ENCODE results near the gene TMEM163.

Gene TMEM163

DNA sequence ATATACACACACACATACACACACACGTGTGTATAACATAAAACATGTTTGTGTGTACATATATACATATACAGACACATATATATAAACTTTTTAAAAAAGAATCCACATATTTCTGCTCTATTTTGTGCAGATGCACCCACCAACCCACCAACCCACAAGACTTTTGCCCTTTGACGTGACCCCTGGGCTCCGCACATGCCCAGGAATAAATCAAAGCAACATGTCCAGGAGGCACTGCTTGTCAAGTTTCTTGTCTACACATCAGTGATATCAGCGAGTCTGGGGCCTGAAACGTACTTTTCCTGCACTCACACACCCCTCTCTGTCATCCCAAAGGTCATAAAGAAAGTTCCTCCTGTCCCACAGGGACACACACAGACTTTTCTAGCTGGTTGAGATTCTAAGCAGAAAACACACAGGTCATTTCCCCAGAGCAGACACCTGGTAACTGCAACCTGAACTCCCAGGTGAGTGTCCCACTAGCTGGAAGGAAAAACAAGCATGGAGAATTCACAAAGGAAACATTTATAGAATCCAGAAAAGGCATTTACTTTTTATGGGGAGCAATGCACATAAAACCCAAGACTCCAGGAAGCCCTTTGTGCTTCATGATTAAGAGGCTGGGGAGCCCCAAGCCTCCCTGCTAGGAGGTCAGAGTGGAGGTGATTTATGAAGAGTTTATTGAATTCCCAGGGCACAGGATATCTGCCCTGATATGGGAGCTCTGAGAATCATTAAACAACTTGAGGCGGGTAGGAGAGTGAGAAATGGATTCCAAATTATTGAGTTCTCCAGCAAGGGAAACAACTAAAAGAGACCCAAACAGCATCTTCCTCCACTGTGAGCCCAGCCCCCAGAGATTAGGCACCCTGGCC, 253.3 kb downstream of the TMEM163 start:
- no peak overlapping the region for H3K9ac ChIP-seq (ENCODE audit: low read depth in 1 of 2, low read length in 2 of 2)
- no peak overlapping the region for H3K4me3 ChIP-seq (ENCODE audit: low read length in 2 of 2)
- H3K27me3 ChIP-seq (ENCODE audit: control insufficient read depth in 2 of 2, insufficient read depth in 2 of 2, low read length in 2 of 2) = no peaks in the 10 kb centered on the region
- H3K4me1 ChIP-seq (ENCODE audit: control insufficient read depth in 2 of 2, insufficient read depth in 2 of 2, low read length in 2 of 2) = no peaks in the 10 kb centered on the region
- no peaks in the 10 kb centered on the region for H3K36me3 ChIP-seq (ENCODE audit: control insufficient read depth in 2 of 2, insufficient read depth in 2 of 2, low read length in 2 of 2)
- no peak overlapping the region for H3K27ac ChIP-seq (ENCODE audit: low read depth in 2 of 2, low read length in 2 of 2)
- H3K9me3 ChIP-seq (ENCODE audit: control insufficient read depth in 2 of 2, low read length in 2 of 2) = no peaks in the 10 kb centered on the region

- Histone ChIP-seq H3K27me3 (ENCODE audit: control insufficient read depth in 2 of 2, insufficient read depth in 2 of 2, low read length in 2 of 2) (no peaks in the 10 kb centered on the region), H3K36me3 (ENCODE audit: control insufficient read depth in 2 of 2, insufficient read depth in 2 of 2, low read length in 2 of 2) (no peaks in the 10 kb centered on the region), H3K9me3 (ENCODE audit: control insufficient read depth in 2 of 2, low read length in 2 of 2) (no peaks in the 10 kb centered on the region), H3K4me1 (ENCODE audit: control insufficient read depth in 2 of 2, insufficient read depth in 2 of 2, low read length in 2 of 2) (no peaks in the 10 kb centered on the region), H3K4me3 (ENCODE audit: low read length in 2 of 2) (no peak overlapping the region), H3K9ac (ENCODE audit: low read depth in 1 of 2, low read length in 2 of 2) (no peak overlapping the region), H3K27ac (ENCODE audit: low read depth in 2 of 2, low read length in 2 of 2) (no peak overlapping the region)
These were observed 255.1 kb downstream of the TMEM163 start for GRCh38 chr2:134463699-134464022.

- Histone ChIP-seq H3K9me3 (ENCODE audit: control insufficient read depth in 2 of 2, low read length in 2 of 2) (no peaks in the 10 kb centered on the region), H3K27me3 (ENCODE audit: control insufficient read depth in 2 of 2, insufficient read depth in 2 of 2, low read length in 2 of 2) (no peaks in the 10 kb centered on the region), H3K9ac (ENCODE audit: low read depth in 1 of 2, low read length in 2 of 2) (no peak overlapping the region), H3K4me1 (ENCODE audit: control insufficient read depth in 2 of 2, insufficient read depth in 2 of 2, low read length in 2 of 2) (no peaks in the 10 kb centered on the region), H3K27ac (ENCODE audit: low read depth in 2 of 2, low read length in 2 of 2) (no peak overlapping the region), H3K4me3 (ENCODE audit: low read length in 2 of 2) (no peak overlapping the region), H3K36me3 (ENCODE audit: control insufficient read depth in 2 of 2, insufficient read depth in 2 of 2, low read length in 2 of 2) (no peaks in the 10 kb centered on the region)
These were observed 255.8 kb downstream of the TMEM163 start for GRCh38 chr2:134462791-134463698.

DNA sequence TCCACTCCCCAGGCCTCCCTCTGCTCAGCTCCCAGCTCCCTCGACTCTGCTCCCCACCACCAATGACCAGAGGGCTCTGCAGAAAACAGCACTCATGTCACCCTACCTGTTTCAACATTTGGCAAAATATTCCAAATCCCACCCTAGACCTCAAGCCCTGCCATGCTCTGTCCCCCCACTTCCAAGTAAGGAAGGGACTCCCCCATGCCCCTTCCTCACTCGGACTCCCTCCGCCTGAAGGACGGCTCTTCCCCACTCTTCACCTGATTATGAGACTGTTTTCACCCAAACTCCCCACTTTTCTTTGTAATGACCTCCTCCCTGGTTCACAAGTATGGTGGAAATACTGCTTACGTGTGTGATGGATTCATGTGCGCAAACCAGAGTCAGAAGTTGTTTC, 256.5 kb downstream of the TMEM163 start:
- H3K4me1 ChIP-seq (ENCODE audit: control insufficient read depth in 2 of 2, insufficient read depth in 2 of 2, low read length in 2 of 2) = no peaks in the 10 kb centered on the region
- H3K36me3 ChIP-seq (ENCODE audit: control insufficient read depth in 2 of 2, insufficient read depth in 2 of 2, low read length in 2 of 2) = no peaks in the 10 kb centered on the region
- H3K27me3 ChIP-seq (ENCODE audit: control insufficient read depth in 2 of 2, insufficient read depth in 2 of 2, low read length in 2 of 2) = no peaks in the 10 kb centered on the region
- H3K27ac ChIP-seq (ENCODE audit: low read depth in 2 of 2, low read length in 2 of 2) = no peak overlapping the region
- H3K9me3 ChIP-seq (ENCODE audit: control insufficient read depth in 2 of 2, low read length in 2 of 2) = no peaks in the 10 kb centered on the region
- no peak overlapping the region for H3K9ac ChIP-seq (ENCODE audit: low read depth in 1 of 2, low read length in 2 of 2)
- no peak overlapping the region for H3K4me3 ChIP-seq (ENCODE audit: low read length in 2 of 2)

- no peaks in the 10 kb centered on the region for H3K36me3 ChIP-seq (ENCODE audit: control insufficient read depth in 2 of 2, insufficient read depth in 2 of 2, low read length in 2 of 2)
- no peak overlapping the region for H3K9ac ChIP-seq (ENCODE audit: low read depth in 1 of 2, low read length in 2 of 2)
- H3K27ac ChIP-seq (ENCODE audit: low read depth in 2 of 2, low read length in 2 of 2) = no peak overlapping the region
- no peaks in the 10 kb centered on the region for H3K9me3 ChIP-seq (ENCODE audit: control insufficient read depth in 2 of 2, low read length in 2 of 2)
- no peaks in the 10 kb centered on the region for H3K4me1 ChIP-seq (ENCODE audit: control insufficient read depth in 2 of 2, insufficient read depth in 2 of 2, low read length in 2 of 2)
- no peak overlapping the region for H3K4me3 ChIP-seq (ENCODE audit: low read length in 2 of 2)
- no peaks in the 10 kb centered on the region for H3K27me3 ChIP-seq (ENCODE audit: control insufficient read depth in 2 of 2, insufficient read depth in 2 of 2, low read length in 2 of 2)
These were observed 257.3 kb downstream of the TMEM163 start for GRCh38 chr2:134461511-134461910.

- no peaks in the 10 kb centered on the region for H3K27me3 ChIP-seq (ENCODE audit: control insufficient read depth in 2 of 2, insufficient read depth in 2 of 2, low read length in 2 of 2)
- H3K36me3 ChIP-seq (ENCODE audit: control insufficient read depth in 2 of 2, insufficient read depth in 2 of 2, low read length in 2 of 2) = peaks cover 0 to under 1% of the 10 kb centered on the region in 2 donors
- H3K4me3 ChIP-seq (ENCODE audit: low read length in 2 of 2) = no peak overlapping the region
- no peaks in the 10 kb centered on the region for H3K9me3 ChIP-seq (ENCODE audit: control insufficient read depth in 2 of 2, low read length in 2 of 2)
- H3K9ac ChIP-seq (ENCODE audit: low read depth in 1 of 2, low read length in 2 of 2) = no peak overlapping the region
- no peak overlapping the region for H3K27ac ChIP-seq (ENCODE audit: low read depth in 2 of 2, low read length in 2 of 2)
- H3K4me1 ChIP-seq (ENCODE audit: control insufficient read depth in 2 of 2, insufficient read depth in 2 of 2, low read length in 2 of 2) = no peaks in the 10 kb centered on the region
These were observed 258.2 kb downstream of the TMEM163 start for GRCh38 chr2:134460583-134460998.

DNA sequence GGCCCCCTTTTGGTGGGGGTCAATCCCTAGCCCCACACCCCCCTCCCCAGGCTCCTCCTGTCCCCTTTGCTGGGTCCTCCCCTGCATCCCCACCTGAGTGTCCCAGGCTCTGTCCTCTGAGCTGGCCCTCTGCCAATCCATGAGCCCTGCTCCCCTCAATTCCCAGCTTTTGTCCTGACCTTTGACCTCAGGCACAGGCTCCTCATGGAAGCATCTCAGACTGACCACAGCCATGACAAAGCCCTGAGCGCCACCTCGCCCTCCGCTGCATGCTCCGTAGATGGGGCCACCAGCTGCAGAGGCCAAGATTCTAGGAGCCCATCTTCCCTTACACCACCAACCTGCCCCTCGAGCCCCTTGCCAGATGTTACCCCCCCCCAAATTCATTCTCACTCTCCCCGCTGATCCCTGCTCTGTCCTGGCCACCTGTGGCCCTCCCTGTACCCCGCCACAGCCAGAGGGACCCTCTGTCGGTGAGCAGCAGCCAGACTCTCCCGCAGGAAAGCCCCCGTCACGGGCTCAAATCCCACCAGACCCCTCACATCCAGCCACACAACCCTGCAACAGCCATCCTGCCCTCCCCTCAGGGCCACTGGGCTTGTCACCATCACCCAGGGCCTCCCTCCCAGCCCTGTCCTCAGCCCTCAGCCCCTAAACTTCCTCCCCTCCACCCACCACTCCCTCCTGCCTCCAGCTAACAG, 258.9 kb downstream of the TMEM163 start:
- Histone ChIP-seq H3K9ac (ENCODE audit: low read depth in 1 of 2, low read length in 2 of 2) (no peak overlapping the region), H3K4me1 (ENCODE audit: control insufficient read depth in 2 of 2, insufficient read depth in 2 of 2, low read length in 2 of 2) (no peaks in the 10 kb centered on the region), H3K9me3 (ENCODE audit: control insufficient read depth in 2 of 2, low read length in 2 of 2) (no peaks in the 10 kb centered on the region), H3K36me3 (ENCODE audit: control insufficient read depth in 2 of 2, insufficient read depth in 2 of 2, low read length in 2 of 2) (peaks cover 0 to 7% of the 10 kb centered on the region in 2 donors), H3K27ac (ENCODE audit: low read depth in 2 of 2, low read length in 2 of 2) (no peak overlapping the region), H3K4me3 (ENCODE audit: low read length in 2 of 2) (no peak overlapping the region), H3K27me3 (ENCODE audit: control insufficient read depth in 2 of 2, insufficient read depth in 2 of 2, low read length in 2 of 2) (no peaks in the 10 kb centered on the region)

- no peaks in the 10 kb centered on the region for H3K4me1 ChIP-seq (ENCODE audit: control insufficient read depth in 2 of 2, insufficient read depth in 2 of 2, low read length in 2 of 2)
- peaks cover 4 to 10% of the 10 kb centered on the region in 2 donors for H3K36me3 ChIP-seq (ENCODE audit: control insufficient read depth in 2 of 2, insufficient read depth in 2 of 2, low read length in 2 of 2)
- no peaks in the 10 kb centered on the region for H3K9me3 ChIP-seq (ENCODE audit: control insufficient read depth in 2 of 2, low read length in 2 of 2)
- no peak overlapping the region for H3K4me3 ChIP-seq (ENCODE audit: low read length in 2 of 2)
- no peak overlapping the region for H3K9ac ChIP-seq (ENCODE audit: low read depth in 1 of 2, low read length in 2 of 2)
- H3K27me3 ChIP-seq (ENCODE audit: control insufficient read depth in 2 of 2, insufficient read depth in 2 of 2, low read length in 2 of 2) = no peaks in the 10 kb centered on the region
- H3K27ac ChIP-seq (ENCODE audit: low read depth in 2 of 2, low read length in 2 of 2) = no peak overlapping the region
These were observed 259.9 kb downstream of the TMEM163 start for GRCh38 chr2:134458950-134459349.

GRCh38 chr2:134458473-134458853, 260.3 kb downstream of the TMEM163 start:
- Histone ChIP-seq H3K9ac (ENCODE audit: low read depth in 1 of 2, low read length in 2 of 2) (no peak overlapping the region), H3K4me3 (ENCODE audit: low read length in 2 of 2) (no peak overlapping the region), H3K36me3 (ENCODE audit: control insufficient read depth in 2 of 2, insufficient read depth in 2 of 2, low read length in 2 of 2) (peaks cover 5 to 10% of the 10 kb centered on the region in 2 donors), H3K4me1 (ENCODE audit: control insufficient read depth in 2 of 2, insufficient read depth in 2 of 2, low read length in 2 of 2) (no peaks in the 10 kb centered on the region), H3K27ac (ENCODE audit: low read depth in 2 of 2, low read length in 2 of 2) (no peak overlapping the region), H3K9me3 (ENCODE audit: control insufficient read depth in 2 of 2, low read length in 2 of 2) (no peaks in the 10 kb centered on the region), H3K27me3 (ENCODE audit: control insufficient read depth in 2 of 2, insufficient read depth in 2 of 2, low read length in 2 of 2) (no peaks in the 10 kb centered on the region)
